Mammary epithelial cell (primary cell): Measurements from ENCODE around the gene SH2D1A.

ENCODE experiments used
- EZH2 ChIP-seq: IDR thresholded peaks from 2 replicates; pipeline ENCODE4 v1.6.1; 2012; ENCODE audit warnings: low read length, inconsistent platforms, borderline replicate concordance
- TF ChIP-seq, protein P1 (sequence below), 2 donors: IDR thresholded peaks in 1 of 2; conservative IDR thresholded peaks in 1 of 2; 2 replicates each; pipeline ENCODE4 v1.5.1; 2011 to 2012; ENCODE audit warnings: inconsistent platforms in 2 of 2, low read length in 2 of 2, mild to moderate bottlenecking in 2 of 2, control low read depth in 1 of 2, low read depth in 1 of 2; ENCODE audit not compliant: insufficient read depth in 1 of 2; ENCODE audit errors: extremely low read depth in 1 of 2

DNA sequence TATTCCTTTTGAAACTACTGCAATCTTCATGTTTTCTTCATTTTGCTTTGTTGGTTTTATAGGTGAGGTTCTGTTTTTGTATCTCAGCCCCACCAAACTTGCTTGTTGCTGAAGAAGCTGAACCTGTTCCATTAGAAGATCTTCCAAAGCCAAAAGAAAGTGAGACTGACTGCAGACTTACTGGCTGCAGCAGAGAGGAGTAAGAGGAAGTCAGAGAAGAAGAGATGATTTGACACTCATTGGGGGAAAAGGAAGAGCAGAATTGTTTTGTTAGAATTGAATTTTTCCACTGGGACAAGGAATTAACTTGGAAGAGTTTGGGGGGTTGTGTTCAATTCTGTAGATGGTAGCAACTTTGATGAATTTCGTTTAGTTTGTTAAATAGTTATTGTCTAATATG, 10.8 kb upstream of the SH2D1A start:
- no peak for TF ChIP-seq EZH2
- TF ChIP-seq, protein P1, sequence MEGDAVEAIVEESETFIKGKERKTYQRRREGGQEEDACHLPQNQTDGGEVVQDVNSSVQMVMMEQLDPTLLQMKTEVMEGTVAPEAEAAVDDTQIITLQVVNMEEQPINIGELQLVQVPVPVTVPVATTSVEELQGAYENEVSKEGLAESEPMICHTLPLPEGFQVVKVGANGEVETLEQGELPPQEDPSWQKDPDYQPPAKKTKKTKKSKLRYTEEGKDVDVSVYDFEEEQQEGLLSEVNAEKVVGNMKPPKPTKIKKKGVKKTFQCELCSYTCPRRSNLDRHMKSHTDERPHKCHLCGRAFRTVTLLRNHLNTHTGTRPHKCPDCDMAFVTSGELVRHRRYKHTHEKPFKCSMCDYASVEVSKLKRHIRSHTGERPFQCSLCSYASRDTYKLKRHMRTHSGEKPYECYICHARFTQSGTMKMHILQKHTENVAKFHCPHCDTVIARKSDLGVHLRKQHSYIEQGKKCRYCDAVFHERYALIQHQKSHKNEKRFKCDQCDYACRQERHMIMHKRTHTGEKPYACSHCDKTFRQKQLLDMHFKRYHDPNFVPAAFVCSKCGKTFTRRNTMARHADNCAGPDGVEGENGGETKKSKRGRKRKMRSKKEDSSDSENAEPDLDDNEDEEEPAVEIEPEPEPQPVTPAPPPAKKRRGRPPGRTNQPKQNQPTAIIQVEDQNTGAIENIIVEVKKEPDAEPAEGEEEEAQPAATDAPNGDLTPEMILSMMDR (conservative IDR thresholded peaks at IDR 0.05 in 1 of 2, IDR thresholded peaks at IDR 0.05 in 1 of 2; ENCODE audit: extremely low read depth in 1 of 2, insufficient read depth in 1 of 2, low read depth in 1 of 2, low read length in 2 of 2), result no peak
